GM12801 (cell line): Measurements from ENCODE around the gene PTGIS.

Experiments used
- TF ChIP-seq, protein P1 (sequence below): IDR thresholded peaks from one replicate; pipeline ENCODE4 v1.5.1; 2011; ENCODE audit warnings: control low read depth; ENCODE audit not compliant: insufficient read length; ENCODE audit errors: extremely low read depth

PTGIS gene

DNA sequence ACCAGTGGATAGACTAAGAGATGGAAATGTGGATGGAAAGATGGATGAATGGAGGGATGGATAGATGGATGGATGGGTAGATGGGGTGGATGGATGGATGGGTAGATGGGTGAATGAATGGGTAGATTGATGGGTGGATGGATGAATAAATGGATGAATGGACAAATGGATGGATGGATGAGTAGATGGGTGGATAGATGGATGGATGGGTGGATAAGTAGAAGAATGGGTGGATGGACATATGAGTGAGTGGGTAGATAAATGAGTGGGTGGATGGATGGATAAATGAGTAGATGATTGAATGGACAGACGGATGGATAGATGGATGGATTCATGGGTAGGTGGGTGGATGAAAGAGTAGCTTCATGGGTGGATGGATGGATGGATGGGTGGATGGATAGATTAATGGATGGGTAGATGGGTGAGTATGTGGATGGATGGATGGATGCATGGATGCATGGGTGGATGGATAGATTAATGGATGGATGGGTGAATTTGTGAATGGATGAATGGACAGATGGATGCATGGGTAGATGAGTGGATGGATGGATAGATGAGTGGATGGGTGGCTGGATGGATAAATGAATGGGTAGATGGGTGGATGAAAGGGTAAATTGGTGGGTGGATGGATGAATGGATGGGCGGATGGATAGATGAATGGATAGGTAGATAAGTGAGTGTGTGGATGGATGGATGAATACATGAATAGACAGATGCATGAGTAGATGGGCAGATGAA, 56.0 kb downstream of the PTGIS start:
- TF ChIP-seq, protein P1, sequence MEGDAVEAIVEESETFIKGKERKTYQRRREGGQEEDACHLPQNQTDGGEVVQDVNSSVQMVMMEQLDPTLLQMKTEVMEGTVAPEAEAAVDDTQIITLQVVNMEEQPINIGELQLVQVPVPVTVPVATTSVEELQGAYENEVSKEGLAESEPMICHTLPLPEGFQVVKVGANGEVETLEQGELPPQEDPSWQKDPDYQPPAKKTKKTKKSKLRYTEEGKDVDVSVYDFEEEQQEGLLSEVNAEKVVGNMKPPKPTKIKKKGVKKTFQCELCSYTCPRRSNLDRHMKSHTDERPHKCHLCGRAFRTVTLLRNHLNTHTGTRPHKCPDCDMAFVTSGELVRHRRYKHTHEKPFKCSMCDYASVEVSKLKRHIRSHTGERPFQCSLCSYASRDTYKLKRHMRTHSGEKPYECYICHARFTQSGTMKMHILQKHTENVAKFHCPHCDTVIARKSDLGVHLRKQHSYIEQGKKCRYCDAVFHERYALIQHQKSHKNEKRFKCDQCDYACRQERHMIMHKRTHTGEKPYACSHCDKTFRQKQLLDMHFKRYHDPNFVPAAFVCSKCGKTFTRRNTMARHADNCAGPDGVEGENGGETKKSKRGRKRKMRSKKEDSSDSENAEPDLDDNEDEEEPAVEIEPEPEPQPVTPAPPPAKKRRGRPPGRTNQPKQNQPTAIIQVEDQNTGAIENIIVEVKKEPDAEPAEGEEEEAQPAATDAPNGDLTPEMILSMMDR: no peak

DNA sequence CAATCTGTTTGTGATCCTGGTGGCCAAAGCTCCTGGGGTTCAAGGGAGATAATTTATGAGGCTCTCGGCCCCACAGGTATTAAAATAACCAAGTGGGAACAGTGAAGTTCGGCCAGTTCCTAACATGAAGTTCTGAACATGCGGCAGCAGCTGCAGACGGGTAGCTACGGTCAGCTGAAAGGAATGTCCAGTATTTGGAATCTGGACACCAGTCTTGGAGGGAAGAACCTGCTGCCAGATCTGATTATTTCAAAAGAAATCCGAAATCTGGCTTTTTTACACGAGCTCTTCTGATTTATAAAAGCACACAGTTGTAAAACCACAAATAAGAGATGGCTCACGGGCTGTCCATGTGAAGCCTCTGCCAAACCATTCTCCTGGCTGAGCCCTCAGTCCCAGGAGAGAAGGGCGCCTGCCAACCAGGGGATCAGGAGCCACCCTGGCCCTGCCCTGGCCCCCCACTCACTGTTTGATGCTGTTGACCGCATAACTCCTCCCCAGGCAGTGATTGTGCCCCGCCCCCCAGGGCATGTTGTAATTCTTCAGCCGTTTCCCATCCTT, 57.3 kb downstream of the PTGIS start:
- TF ChIP-seq, protein P1: no peak

DNA sequence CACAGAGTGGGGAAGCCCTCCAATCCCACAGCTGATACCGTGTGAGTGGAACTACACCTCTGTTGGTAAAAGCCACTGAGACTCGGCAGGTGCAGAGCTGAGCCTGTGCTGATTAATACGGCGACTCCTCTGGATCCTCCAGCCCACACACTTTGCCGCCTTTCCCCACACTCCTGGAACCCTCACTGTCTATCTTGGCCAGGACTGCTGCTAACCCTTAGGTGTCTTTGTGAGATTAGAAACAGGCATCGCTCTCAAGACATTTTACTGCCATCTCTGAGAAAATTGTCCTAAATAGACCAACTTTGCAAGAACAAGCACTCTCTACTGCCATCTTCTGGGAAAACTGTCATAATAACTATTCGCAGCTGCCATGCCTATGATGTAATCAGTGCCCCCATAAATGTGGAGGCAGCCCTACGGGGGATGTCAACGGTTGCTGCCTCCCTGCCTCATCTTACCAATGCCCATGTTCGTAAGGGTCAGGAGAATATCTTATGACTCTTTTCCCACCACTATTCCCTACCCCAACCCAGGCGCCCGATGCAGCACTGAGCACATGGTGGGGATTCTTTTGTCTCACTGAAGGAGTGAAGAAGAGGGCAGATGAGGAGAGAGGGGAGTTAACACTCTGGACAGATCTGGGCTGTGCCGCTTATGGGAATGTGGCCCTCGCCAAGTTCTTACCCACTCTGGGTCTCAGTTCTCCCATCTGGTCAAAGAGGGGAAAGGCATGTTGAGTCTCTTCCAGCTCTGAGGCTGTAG, 59.3 kb downstream of the PTGIS start:
- TF ChIP-seq, protein P1: no peak

GRCh38 chr20:49507741-49508434, 60.0 kb downstream of the PTGIS start:
- TF ChIP-seq, protein P1: no peak

DNA sequence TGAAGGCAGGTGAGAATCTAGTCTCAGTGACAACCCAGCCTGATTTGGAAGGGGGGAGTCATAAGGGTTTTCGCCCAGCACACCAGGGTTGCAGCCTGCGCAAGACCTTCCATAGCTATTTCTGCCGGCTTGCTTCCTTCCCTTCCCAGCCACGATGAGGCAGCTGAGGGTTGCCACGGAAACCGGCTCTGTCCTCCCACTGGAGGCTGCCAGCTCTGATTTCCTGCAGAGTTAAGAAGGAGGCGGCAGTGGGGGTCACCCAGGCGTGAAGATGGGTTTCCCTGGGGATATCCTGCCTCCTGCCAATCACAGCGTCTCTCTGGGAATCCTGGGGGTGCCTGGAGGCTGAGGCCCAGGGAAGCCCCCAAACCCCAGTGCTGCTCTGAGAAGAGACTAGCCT, 62.4 kb downstream of the PTGIS start:
- TF ChIP-seq, protein P1: no peak

DNA sequence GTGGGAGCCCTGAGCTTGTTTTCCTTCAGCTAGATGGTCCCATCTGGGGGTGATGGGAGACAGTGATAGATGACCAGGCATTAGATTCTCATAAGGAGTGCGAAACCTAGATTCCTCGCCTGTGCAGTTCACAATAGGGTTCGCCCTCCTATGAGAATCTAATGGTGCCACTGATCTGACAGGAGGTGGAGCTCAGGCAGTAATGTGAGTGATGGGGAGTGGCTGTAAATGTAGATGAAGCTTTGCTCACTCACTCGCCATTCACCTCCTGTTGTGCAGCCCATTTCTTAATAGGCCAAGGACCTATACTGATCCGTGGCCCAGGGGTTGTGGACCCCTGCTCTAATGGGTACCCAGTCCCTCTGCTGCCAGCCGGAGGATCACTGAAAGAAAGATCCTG, 64.8 kb downstream of the PTGIS start:
- TF ChIP-seq, protein P1: no peak

GRCh38 chr20:49501917-49502316, 66.0 kb downstream of the PTGIS start:
- TF ChIP-seq, protein P1: no peak
